Stomach (tissue), 4 donors: ENCODE measurements around the gene GLS.

Source experiments
- CTCF ChIP-seq, 7 experiments: fragments of 450-650 bp in 4 of 7; fragments of 200-600 bp in 3 of 7; sonication (generic) in 3 of 7; IDR thresholded peaks; one replicate each; pipeline ENCODE4 v1.5.1; 2016 to 2019; ENCODE audit warnings: antibody characterized with exemption in 7 of 7, control low read depth in 2 of 7, mild to moderate bottlenecking in 1 of 7
- EP300 ChIP-seq: sonication (generic); formaldehyde crosslinking; IDR thresholded peaks from one replicate; pipeline ENCODE4 v1.6.1; 2017; ENCODE audit warnings: antibody characterized with exemption
- POLR2A ChIP-seq, 4 donors: fragments of 450-650 bp; IDR thresholded peaks; one replicate each; pipeline ENCODE4 v1.6.1; 2016; ENCODE audit warnings: antibody characterized with exemption in 4 of 4, control low read depth in 2 of 4, mild to moderate bottlenecking in 1 of 4, moderate library complexity in 1 of 4
- POLR2AphosphoS5 ChIP-seq, 3 donors: sonication (generic); formaldehyde crosslinking; IDR thresholded peaks; one replicate each; pipeline ENCODE4 v1.6.1; 2016; ENCODE audit warnings: antibody characterized with exemption in 3 of 3

- TF ChIP-seq CTCF (IDR thresholded peaks at IDR 0.05) (no peak), POLR2A (IDR thresholded peaks at IDR 0.05) (no peak), POLR2AphosphoS5 (IDR thresholded peaks at IDR 0.05) (no peak), EP300 (no peak)
Observed at GRCh38 chr2:190875891-190876290, 4.7 kb upstream of the GLS start.
